HK-2 (cell line): ENCODE results near the gene COBL.

ENCODE experiments used
- DNase-seq: peaks from one replicate; pipeline ENCODE4 v3.0.0-alpha.2; 2018; ENCODE audit not compliant: unreplicated experiment

Gene COBL

DNA sequence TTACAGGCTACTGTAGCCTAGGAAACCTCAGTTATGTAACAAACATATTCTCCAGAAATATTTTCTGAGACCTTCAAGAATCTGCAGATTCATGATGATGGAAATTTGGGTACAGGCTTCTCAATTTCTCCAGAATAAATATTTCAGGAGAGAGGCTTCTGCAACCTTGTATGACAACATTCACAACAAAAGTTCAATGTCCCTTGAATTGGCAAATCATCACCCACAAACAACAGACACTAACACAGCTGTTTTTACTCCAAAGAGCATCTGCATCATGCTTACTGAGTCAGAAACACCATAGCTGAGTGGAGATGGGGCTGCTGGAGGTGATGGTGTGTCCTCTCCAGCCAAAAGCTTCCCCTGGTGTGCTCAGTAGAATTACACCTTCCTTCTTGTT lies 9.3 kb upstream of the COBL start:
- no peak for DNase-seq

- DNase-seq: no peak
These were observed 8.7 kb upstream of the COBL start for GRCh38 chr7:51325261-51325676.

GRCh38 chr7:51324206-51324898 lies 7.7 kb upstream of the COBL start:
- no peak for DNase-seq

GRCh38 chr7:51321961-51322515 lies 5.4 kb upstream of the COBL start:
- no peak for DNase-seq

DNA sequence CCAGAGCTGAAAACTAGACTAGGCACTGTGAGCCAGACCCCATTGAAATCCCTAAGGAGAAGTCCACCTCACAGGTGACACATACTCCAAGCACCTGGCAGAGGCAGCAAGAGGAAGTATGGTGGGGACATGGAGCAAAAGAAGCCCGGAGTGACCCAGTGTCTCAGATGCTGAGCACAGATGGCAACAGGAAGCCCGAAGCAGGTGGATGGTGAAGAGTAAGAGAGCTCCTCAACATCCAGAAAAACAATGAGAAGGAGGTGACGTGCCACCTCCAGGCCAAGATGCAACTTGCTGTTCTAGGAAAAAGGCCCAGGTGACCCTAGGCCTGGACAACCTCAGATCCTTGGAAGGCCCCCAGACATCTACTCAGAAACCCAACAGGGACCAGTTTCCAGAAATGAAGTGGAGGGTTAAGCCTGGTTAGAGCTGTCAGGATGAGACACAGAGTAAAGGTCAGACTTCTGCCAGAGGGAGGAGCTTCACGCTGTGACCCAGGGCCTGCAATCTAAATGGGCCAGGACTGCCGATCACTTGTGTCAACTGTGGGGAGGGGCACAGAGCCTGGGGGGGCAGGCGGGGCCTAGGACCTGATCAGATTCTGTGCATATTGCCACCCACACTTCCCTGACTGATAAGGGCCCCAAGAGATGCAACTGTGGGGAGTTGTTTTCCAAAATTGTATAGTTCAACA lies 2.4 kb upstream of the COBL start:
- DNase-seq: no peak

DNA sequence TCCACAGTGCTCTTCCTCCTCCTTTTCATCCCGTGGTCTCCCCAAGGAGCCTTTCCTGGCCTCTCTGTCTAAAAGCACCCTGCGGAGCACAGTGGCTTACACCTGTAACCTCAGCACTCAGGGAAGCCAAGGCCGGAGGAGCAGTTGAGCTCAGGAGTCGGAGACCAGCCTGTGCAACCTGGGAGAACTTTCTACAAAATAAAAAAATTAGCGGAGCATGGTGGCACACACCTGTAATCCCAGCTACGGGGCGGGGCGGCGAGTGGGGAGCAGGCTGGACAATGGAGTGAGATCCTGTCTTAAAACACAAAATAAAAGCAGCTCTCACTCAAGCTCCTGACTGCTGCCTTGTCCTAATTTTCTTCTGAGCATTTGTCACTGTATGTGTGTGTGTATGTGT lies 1.4 kb upstream of the COBL start:
- no peak for DNase-seq

GRCh38 chr7:51317582-51317910 lies 937 bp upstream of the COBL start:
- no peak for DNase-seq

- no peak for DNase-seq
These were observed 345 bp downstream of the COBL start for GRCh38 chr7:51316262-51316665.

DNA sequence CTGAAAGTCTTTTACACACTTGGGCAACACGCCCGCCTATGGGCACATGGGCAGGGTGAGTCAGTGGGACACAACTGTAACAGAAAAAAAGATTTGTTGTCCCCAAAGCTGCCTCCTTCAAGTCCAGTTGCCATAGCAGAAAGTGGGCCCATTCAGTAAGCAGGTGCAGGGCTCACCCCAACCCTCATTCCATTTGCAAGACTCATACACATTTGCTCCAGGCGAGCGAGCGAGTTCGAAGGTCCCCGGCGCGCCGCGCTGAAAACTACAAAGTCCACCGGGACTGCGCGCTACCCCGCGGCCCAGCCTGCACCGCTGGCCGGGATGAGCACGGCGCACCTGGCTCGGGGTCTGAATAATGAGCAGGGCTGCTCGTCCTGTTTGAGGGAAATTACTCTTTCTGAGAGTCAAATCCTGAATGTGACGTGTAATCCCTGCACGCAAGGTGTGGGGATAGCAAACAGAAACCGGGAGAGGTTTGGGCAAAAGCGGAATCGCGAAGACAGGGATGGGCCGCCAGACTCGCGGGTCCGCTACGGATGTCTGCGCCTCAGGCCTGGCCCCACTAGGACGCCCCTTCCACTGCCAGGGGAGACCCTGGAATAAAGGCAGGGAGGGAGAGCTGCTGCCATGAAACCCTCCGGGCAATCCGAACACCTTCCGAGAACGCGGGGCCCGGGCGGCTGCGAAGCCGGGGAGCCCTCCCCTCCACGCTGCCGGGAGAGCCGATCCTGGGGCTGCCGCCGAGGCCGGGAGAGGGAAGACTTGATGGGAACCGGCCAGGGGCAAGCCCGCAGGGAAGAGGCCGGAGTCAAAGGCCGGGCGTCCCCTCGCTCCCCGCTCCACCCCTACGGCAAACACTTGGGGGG lies 982 bp downstream of the COBL start:
- no peak for DNase-seq

GRCh38 chr7:51314726-51315125 lies 1.9 kb downstream of the COBL start:
- no peak for DNase-seq

GRCh38 chr7:51313738-51314425 lies 2.7 kb downstream of the COBL start:
- no peak for DNase-seq

DNA sequence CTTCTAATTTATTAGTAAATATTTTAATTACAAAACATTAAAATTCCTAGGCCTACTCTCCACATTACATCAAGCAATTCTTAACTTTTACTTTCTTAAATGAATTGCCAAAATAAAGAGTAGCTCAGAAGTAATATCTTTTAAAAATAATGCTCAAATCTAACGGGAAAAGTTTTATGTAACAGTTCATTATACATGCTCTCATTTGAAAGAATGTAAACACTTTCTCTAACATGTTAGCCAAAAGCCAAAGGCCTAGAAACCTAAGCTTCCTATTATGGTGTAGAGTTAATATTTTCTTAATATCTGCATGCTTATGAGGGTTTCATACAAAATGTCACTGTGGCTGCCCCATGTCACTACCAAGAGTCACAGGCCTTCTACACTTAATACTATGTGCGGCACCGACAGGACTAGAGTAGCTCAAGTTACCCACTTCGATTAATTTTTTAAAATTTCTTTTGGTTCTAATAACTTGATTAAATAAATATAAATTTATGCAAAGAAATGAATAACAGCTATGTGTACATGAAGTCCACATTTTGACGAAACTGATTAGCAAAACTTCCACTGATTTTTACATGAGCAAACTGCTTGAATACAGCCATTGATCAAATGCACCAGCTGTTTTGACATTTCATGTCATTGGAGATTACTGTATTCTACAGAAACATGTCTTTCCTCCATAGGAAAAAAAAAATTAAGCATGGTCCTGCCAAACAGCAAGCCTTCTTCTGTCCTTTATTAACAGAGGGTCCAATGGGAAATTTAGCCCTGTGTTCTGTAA lies 3.5 kb downstream of the COBL start:
- no peak for DNase-seq

GRCh38 chr7:51311166-51311565 lies 5.4 kb downstream of the COBL start:
- no peak for DNase-seq

- no peak for DNase-seq
These were observed 6.5 kb downstream of the COBL start for GRCh38 chr7:51310131-51310583.

DNA sequence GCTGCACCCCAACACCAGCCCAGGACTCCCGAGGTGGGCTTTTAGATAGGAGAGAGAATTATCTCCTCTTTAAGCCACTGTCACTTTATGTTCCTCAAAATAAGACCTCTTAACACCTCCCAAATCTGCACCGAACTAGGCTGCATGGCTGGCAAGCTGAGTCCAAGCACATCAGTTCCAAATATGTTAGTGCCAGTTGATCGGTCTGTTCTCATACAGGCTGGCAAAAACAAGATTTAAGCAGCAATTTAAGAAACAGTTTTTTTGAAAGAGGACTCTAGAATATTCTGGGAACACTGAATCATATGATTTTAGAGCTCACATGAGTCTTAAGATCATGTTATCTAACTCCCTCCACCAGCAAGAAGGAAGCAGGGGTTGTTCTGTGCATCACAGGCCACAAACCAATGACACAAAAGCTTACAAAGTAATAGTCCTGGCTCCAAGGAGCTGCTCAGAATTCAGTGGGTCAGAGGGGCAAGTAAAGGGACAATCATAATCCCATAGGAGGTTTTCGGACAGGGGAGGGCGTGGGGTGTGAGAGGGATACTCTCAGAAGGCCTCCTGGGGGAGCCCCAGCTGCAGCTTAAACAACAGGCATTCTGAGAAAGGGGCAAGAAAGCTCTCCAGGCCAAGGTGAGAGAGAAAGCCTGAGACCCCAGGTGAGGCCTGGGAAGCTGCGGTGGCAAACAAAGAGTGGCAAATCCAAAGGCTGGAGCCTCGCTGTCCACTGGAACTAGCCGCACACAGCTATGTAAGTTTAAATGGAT lies 7.1 kb downstream of the COBL start:
- no peak for DNase-seq

- no peak for DNase-seq
These were observed 7.9 kb downstream of the COBL start for GRCh38 chr7:51308696-51309095.

GRCh38 chr7:51308265-51308664 lies 8.3 kb downstream of the COBL start:
- no peak for DNase-seq

GRCh38 chr7:51307651-51308210 lies 8.9 kb downstream of the COBL start:
- no peak for DNase-seq

- no peak for DNase-seq
These were observed 9.8 kb downstream of the COBL start for GRCh38 chr7:51306761-51307160.

DNA sequence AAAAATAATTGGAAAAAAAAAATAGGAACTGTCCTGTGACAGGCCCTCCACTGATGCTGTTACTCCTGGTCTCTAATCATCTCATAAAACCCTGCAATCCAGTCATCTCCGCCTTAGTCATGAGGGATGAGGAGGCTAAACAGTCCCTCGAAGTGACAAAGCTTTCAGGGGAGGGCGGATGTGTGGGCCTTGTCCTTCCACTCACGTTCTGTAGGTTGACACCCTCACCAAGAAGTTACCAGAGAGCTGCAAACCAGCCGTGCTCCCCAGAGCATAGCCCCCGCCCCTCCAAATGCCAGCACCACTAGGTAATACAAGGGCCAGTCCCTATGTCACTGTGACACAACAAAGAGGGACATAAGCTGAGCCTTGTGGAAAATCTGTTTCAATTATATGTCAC lies 11.9 kb downstream of the COBL start:
- no peak for DNase-seq
